Astrocyte (in vitro differentiated cells and primary cell): ENCODE data around the gene C15orf39. TPM values are rescaled to one million over a fixed set of nuclear protein-coding genes. Genes with fewer than 3 reads are reported as not detected.
"Not testable (repeated sequence)": the region's sequence is repeated elsewhere in the genome, so short reads cannot be mapped to it uniquely, and the experiment has no call there.

Source experiments
- DNase-seq: peaks from one replicate; pipeline ENCODE4 v3.0.0-alpha.2; 2010; ENCODE audit warnings: low read depth
- FAIRE-seq: peaks from 2 replicates; lab custom pipeline; 2011; peaks lifted over from hg19 to GRCh38; lab: Jason Lieb, UNC
- H2AFZ ChIP-seq: 2 replicates; pipeline ENCODE4 v1.6.0; 2012; ENCODE audit warnings: low read depth, low read length, inconsistent platforms
- H3K27ac ChIP-seq: 2 replicates; pipeline ENCODE4 v1.5.1; 2011; ENCODE audit warnings: low read depth, low read length, inconsistent platforms
- H3K27me3 ChIP-seq: 2 replicates; pipeline ENCODE4 v1.6.0; 2011; ENCODE audit warnings: low read length, inconsistent platforms; ENCODE audit not compliant: insufficient read depth
- H3K36me3 ChIP-seq: 2 replicates; pipeline ENCODE4 v1.5.1; 2011; ENCODE audit warnings: low read length, inconsistent platforms; ENCODE audit not compliant: insufficient read depth
- H3K4me1 ChIP-seq: 2 replicates; pipeline ENCODE4 v1.5.1; 2011; ENCODE audit warnings: low read length, inconsistent platforms; ENCODE audit not compliant: insufficient read depth
- H3K4me2 ChIP-seq: 2 replicates; pipeline ENCODE4 v1.6.0; 2012; ENCODE audit warnings: low read length, inconsistent platforms
- H3K4me3 ChIP-seq: 2 replicates; pipeline ENCODE4 v1.5.1; 2011; ENCODE audit warnings: low read depth, mild to moderate bottlenecking, low read length, inconsistent platforms; ENCODE audit not compliant: insufficient read depth
- H3K79me2 ChIP-seq: 2 replicates; pipeline ENCODE4 v1.6.0; 2012; ENCODE audit warnings: mild to moderate bottlenecking, low read length, inconsistent platforms; ENCODE audit not compliant: insufficient read depth
- H3K9ac ChIP-seq: 2 replicates; pipeline ENCODE4 v1.6.0; 2012; ENCODE audit warnings: mild to moderate bottlenecking, low read length, inconsistent platforms
- H3K9me3 ChIP-seq: 2 replicates; pipeline ENCODE4 v1.5.1; 2012; ENCODE audit warnings: low read depth, mild to moderate bottlenecking, low read length, inconsistent platforms; ENCODE audit not compliant: insufficient read depth
- H4K20me1 ChIP-seq: 2 replicates; pipeline ENCODE4 v1.6.0; 2012; ENCODE audit warnings: low read length, inconsistent platforms; ENCODE audit not compliant: insufficient read depth
- H3K27ac Mint-ChIP-seq: one replicate; pipeline ENCODE4 v1.8.0; 2021; ENCODE audit warnings: mild to moderate bottlenecking, mixed read lengths; ENCODE audit not compliant: unreplicated experiment
- H3K27me3 Mint-ChIP-seq: one replicate; pipeline ENCODE4 v1.8.0; 2021; ENCODE audit warnings: low read depth, mixed read lengths; ENCODE audit not compliant: unreplicated experiment
- H3K36me3 Mint-ChIP-seq: one replicate; pipeline ENCODE4 v1.8.0; 2021; ENCODE audit warnings: low read depth, mixed read lengths; ENCODE audit not compliant: unreplicated experiment
- H3K4me1 Mint-ChIP-seq: one replicate; pipeline ENCODE4 v1.8.0; 2021; ENCODE audit warnings: low read depth, mixed read lengths; ENCODE audit not compliant: unreplicated experiment
- H3K4me3 Mint-ChIP-seq: one replicate; pipeline ENCODE4 v1.8.0; 2021; ENCODE audit warnings: mild to moderate bottlenecking, moderate library complexity, mixed read lengths; ENCODE audit not compliant: unreplicated experiment
- H3K9me3 Mint-ChIP-seq: one replicate; pipeline ENCODE4 v1.8.0; 2021; ENCODE audit warnings: mild to moderate bottlenecking, mixed read lengths; ENCODE audit not compliant: unreplicated experiment
- CTCF ChIP-seq: IDR thresholded peaks from 2 replicates; pipeline ENCODE4 v1.5.1; 2011; ENCODE audit warnings: low read depth, mild to moderate bottlenecking, inconsistent platforms, low read length, moderate library complexity; ENCODE audit not compliant: insufficient read depth
- EZH2 ChIP-seq: IDR thresholded peaks from 2 replicates; pipeline ENCODE4 v1.6.1; 2012; ENCODE audit warnings: mild to moderate bottlenecking, low read length, inconsistent platforms; ENCODE audit not compliant: insufficient read depth
- total RNA-seq: library from RNA; stranded (reverse); gene quantifications from 2 replicates; pipeline ENCODE4 v1.2.1, GENCODE V29; 2021

The C15orf39 gene
- total RNA-seq, 1 donor from 2014 or later, result 21.8 TPM

- H3K27ac ChIP-seq, result no peak overlapping the region
- H3K4me3 ChIP-seq, result no peak overlapping the region
- no peak overlapping the region for H3K27ac Mint-ChIP-seq
- H3K36me3 ChIP-seq, result no peaks in the 10 kb centered on the region
- no peaks in the 10 kb centered on the region for H4K20me1 ChIP-seq
- peaks cover 17% of the 10 kb centered on the region for H3K27me3 ChIP-seq
- H3K36me3 Mint-ChIP-seq, result no peaks in the 10 kb centered on the region
- no peak overlapping the region for H2AFZ ChIP-seq
- no peaks in the 10 kb centered on the region for H3K9me3 ChIP-seq
- TF ChIP-seq CTCF (no peak), EZH2 (no peak)
- FAIRE-seq, result no peak
- H3K4me1 Mint-ChIP-seq, result no peaks in the 10 kb centered on the region
- H3K9me3 Mint-ChIP-seq, result no peaks in the 10 kb centered on the region
- DNase-seq, result no peak
- peaks cover 47% of the 10 kb centered on the region for H3K27me3 Mint-ChIP-seq
- H3K4me2 ChIP-seq, result no peak overlapping the region
- no peaks in the 10 kb centered on the region for H3K4me1 ChIP-seq
- no peak overlapping the region for H3K4me3 Mint-ChIP-seq
- no peaks in the 10 kb centered on the region for H3K79me2 ChIP-seq
- no peak overlapping the region for H3K9ac ChIP-seq
Observed at GRCh38 chr15:75238150-75238549, 36.5 kb downstream of the C15orf39 start.

- H3K36me3 Mint-ChIP-seq, FAIRE-seq: not testable (repeated sequence)
- peaks cover 25% of the 10 kb centered on the region for H3K27me3 Mint-ChIP-seq
Observed at GRCh38 chr15:75245741-75246140, 44.1 kb downstream of the C15orf39 start.

GRCh38 chr15:75248991-75249390 lies 47.3 kb downstream of the C15orf39 start:
- H3K9me3 ChIP-seq, H3K4me3 ChIP-seq, H3K4me1 ChIP-seq, H2AFZ ChIP-seq, H3K36me3 Mint-ChIP-seq, H3K4me2 ChIP-seq, FAIRE-seq, H3K79me2 ChIP-seq, H3K4me1 Mint-ChIP-seq, H3K27ac ChIP-seq, H3K36me3 ChIP-seq, H3K9me3 Mint-ChIP-seq, H3K27ac Mint-ChIP-seq, H3K4me3 Mint-ChIP-seq, H3K9ac ChIP-seq, DNase-seq, H4K20me1 ChIP-seq: not testable (repeated sequence)
- peaks cover 30% of the 10 kb centered on the region for H3K27me3 Mint-ChIP-seq
- H3K27me3 ChIP-seq, result peaks cover 56% of the 10 kb centered on the region

More at GRCh38 chr15:75245741-75246140, 44.1 kb downstream of the C15orf39 start:
- H3K27me3 ChIP-seq, result peaks cover 46% of the 10 kb centered on the region
- not testable (repeated sequence) for H3K27ac Mint-ChIP-seq, H3K27ac ChIP-seq, H4K20me1 ChIP-seq, H3K36me3 ChIP-seq, DNase-seq, H3K4me3 ChIP-seq, H3K4me1 ChIP-seq, H2AFZ ChIP-seq, H3K79me2 ChIP-seq, H3K9ac ChIP-seq, H3K4me1 Mint-ChIP-seq, H3K9me3 Mint-ChIP-seq, H3K9me3 ChIP-seq, H3K4me2 ChIP-seq, H3K4me3 Mint-ChIP-seq
